SU-DHL-6 (cell line): ENCODE measurements around the gene WTAP.
A peak's percentile ranks its signal among the peaks of the same experiment; 100 is the strongest.

Source experiments
- H2AFZ ChIP-seq: fragments of 200-600 bp; sonication (generic); 2 replicates; pipeline ENCODE4 v1.6.1; 2014; ENCODE audit warnings: low read depth, mild to moderate bottlenecking, moderate library complexity, mixed read lengths, antibody characterized with exemption, low read length; ENCODE audit not compliant: severe bottlenecking
- H3F3A ChIP-seq: fragments of 200-600 bp; shearing (Covaris generic); 2 replicates; pipeline ENCODE4 v1.6.0; 2016; ENCODE audit warnings: antibody characterized with exemption, mild to moderate bottlenecking; ENCODE audit not compliant: insufficient read depth
- H3K27ac ChIP-seq: fragments of 200-600 bp; sonication (generic); 2 replicates; pipeline ENCODE4 v1.5.1; 2016; ENCODE audit warnings: low read depth, mild to moderate bottlenecking, low read length, moderate library complexity, mixed read lengths
- H3K27me3 ChIP-seq: fragments of 200-600 bp; sonication (generic), shearing (Covaris generic); 2 replicates; pipeline ENCODE4 v1.6.0; 2014; ENCODE audit warnings: mild to moderate bottlenecking, low read length
- H3K36me3 ChIP-seq: fragments of 200-600 bp; sonication (generic); 2 replicates; pipeline ENCODE4 v1.6.1; 2014; ENCODE audit warnings: mild to moderate bottlenecking, low read length, mixed read lengths
- H3K4me2 ChIP-seq: fragments of 300-600, 200-600 bp; shearing (Covaris generic), sonication (generic); 2 replicates; pipeline ENCODE4 v1.6.0; 2014; ENCODE audit warnings: low read length, low read depth, mild to moderate bottlenecking; ENCODE audit not compliant: poor library complexity, severe bottlenecking
- H3K4me3 ChIP-seq: fragments of 200-600 bp; sonication (generic); 2 replicates; pipeline ENCODE4 v1.5.1; 2014; ENCODE audit warnings: antibody characterized with exemption, low read length, mild to moderate bottlenecking, mixed read lengths; ENCODE audit not compliant: insufficient read depth, poor library complexity, severe bottlenecking
- H3K79me2 ChIP-seq: fragments of 200-600 bp; sonication (generic); 2 replicates; pipeline ENCODE4 v1.6.1; 2014; ENCODE audit warnings: mild to moderate bottlenecking, low read length, moderate library complexity; ENCODE audit not compliant: insufficient read depth
- H3K9ac ChIP-seq: fragments of 200-600 bp; sonication (generic); 2 replicates; pipeline ENCODE4 v1.7.0; 2014; ENCODE audit warnings: mild to moderate bottlenecking, low read length
- H3K9me2 ChIP-seq: fragments of 200-600 bp; sonication (generic); replicated peaks from 2 replicates; pipeline ENCODE4 v1.6.1; 2014; ENCODE audit warnings: low read length; ENCODE audit not compliant: insufficient read depth
- H3K9me3 ChIP-seq: fragments of 200-600 bp; sonication (generic); 2 replicates; pipeline ENCODE4 v1.6.1; 2014; ENCODE audit warnings: low read length, mixed read lengths; ENCODE audit not compliant: insufficient read depth
- H4K20me1 ChIP-seq: fragments of 200-600 bp; sonication (generic); 2 replicates; pipeline ENCODE4 v1.6.1; 2014; ENCODE audit warnings: low read depth, mild to moderate bottlenecking, antibody characterized with exemption, low read length, moderate library complexity, mixed read lengths
- CTCF ChIP-seq: fragments of 200-600 bp; sonication (generic); IDR thresholded peaks from one replicate; pipeline ENCODE4 v1.5.1; 2017; ENCODE audit warnings: antibody characterized with exemption, mild to moderate bottlenecking, low read length, moderate library complexity; ENCODE audit not compliant: insufficient read depth, poor library complexity, severe bottlenecking
- EZH2phosphoT487 ChIP-seq: fragments of 200-600 bp; sonication (generic), shearing (Covaris generic); conservative IDR thresholded peaks from 2 replicates; pipeline ENCODE4 v1.6.1; 2018; ENCODE audit warnings: mild to moderate bottlenecking, antibody characterized with exemption, low read length, moderate library complexity, mixed read lengths

WTAP gene

DNA sequence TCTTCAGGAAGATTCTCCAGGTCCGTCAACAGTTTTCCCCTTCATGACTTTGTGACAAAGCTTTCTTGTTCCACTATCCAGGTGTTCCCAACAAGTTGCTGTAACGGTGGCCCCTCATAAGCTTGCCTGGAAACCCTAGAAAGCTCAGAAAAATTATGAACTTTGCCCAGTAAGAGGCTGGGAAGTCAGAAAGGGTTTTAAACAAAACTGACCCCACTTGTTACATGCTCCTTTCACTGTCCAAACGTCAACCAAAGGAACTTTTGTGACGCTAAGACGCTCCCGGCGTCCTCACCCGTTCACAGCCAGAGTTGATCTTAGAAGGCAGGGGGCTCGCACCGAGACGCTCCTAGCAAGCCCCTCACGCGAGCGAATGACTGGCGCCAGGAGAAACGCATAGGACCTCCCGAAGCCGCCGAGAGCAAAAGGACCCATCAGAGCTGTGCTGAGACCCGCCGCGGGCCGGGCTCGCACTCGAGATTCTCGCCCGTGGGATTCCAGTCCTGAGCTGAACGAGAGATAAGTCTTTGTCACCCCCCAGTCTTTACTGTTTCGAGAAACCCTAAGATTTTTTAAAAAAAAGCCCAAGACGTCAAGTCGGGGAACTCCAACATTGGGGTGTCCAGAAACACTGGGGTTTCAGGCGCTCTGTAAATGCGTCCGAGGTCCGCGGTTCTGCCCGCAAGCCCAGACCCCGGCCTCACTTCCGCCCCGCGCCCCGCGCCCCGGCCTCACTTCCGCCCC lies 34.0 kb downstream of the WTAP start:
- Histone ChIP-seq H3K79me2 (peaks cover 16% of the 10 kb centered on the region; the same call in 1 of the 2 replicates), H3K36me3 (peaks cover 23% of the 10 kb centered on the region), H4K20me1 (no peaks in the 10 kb centered on the region), H3K27ac (peak overlapping the region; percentile 87), H3K4me3 (peak overlapping the region; percentile 75), H3K9ac (peak overlapping the region; percentile 85), H3K9me3 (no peaks in the 10 kb centered on the region), H3K4me2 (peak overlapping the region; percentile 94), H3K9me2 (no peaks in the 10 kb centered on the region), H2AFZ (peak overlapping the region; percentile 84), H3F3A (peaks cover 46% of the 10 kb centered on the region), H3K27me3 (no peaks in the 10 kb centered on the region)
- TF ChIP-seq EZH2phosphoT487 = no peak
- TF ChIP-seq CTCF = no peak

DNA sequence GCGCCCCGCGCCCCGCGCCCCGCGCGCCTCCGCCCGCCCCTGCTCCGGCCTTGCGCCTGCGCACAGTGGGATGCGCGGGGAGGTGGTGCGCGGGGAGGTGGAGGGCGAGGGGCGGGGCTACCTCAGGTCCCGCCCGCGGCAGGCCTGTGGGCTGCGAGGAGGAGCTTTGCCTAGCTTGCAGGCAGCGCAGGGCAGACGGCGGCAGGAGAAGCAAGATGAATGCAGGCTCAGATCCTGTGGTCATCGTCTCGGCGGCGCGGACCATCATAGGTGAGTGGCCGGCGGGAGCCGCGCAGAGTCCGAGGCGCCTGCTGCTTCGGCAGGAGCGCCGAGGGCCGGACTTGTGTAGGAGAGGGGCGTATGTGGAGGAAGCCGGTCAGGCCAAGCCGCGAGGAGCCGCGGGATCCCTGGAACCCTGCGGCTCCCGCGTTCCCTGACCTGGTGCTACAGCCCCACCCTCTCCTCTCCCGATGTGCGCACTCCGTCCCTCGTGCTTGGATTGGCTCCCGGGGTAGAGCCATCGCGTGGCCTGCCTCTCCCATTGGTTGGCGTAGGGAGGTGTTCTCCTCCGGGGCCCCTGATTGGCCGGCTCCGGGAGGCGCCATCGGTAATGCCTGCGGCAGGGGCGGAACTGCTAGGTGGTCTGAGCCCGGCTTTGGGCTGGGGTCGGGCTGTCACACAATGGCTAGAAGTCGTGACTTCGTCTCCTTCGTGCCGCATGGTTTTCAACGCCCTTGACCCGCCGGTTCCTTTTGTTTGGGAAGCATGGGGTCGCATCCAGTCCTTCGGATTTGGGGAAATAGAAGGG lies 34.8 kb downstream of the WTAP start, which contains the start of gene ACAT2:
ACAT2 (plus strand) TSS at position 173 of the 808 bp plus-strand sequence; CDS start at position 216, 43 bp downstream.
- peak within 1 kb of the TSS; percentile 85 for H3K9ac ChIP-seq
- TF ChIP-seq CTCF = no peak
- TF ChIP-seq EZH2phosphoT487 = no peak
- H3K27me3 ChIP-seq = no peaks in the 10 kb centered on the region
- H3F3A ChIP-seq = peaks cover 38% of the 10 kb centered on the region
- H3K4me2 ChIP-seq = peak within 1 kb of the TSS; percentile 94
- H3K9me2 ChIP-seq = no peaks in the 10 kb centered on the region
- peaks cover 21% of the 10 kb centered on the region; the same call in 1 of the 2 replicates for H3K79me2 ChIP-seq
- H2AFZ ChIP-seq = peak within 1 kb of the TSS; percentile 84
- peak within 1 kb of the TSS; percentile 75 for H3K4me3 ChIP-seq
- peak within 1 kb of the TSS; percentile 87 for H3K27ac ChIP-seq
- peaks cover 23% of the 10 kb centered on the region; the same call in 1 of the 2 replicates for H3K36me3 ChIP-seq
- no peaks in the 10 kb centered on the region for H4K20me1 ChIP-seq
- H3K9me3 ChIP-seq = no peaks in the 10 kb centered on the region

GRCh38 chr6:159762681-159763293 lies 35.5 kb downstream of the WTAP start:
- Histone ChIP-seq H3K36me3 (peaks cover 29% of the 10 kb centered on the region; the same call in 1 of the 2 replicates), H4K20me1 (no peaks in the 10 kb centered on the region), H3K4me2 (peak overlapping the region; percentile 60), H3K4me3 (peak overlapping the region; percentile 75), H3F3A (peaks cover 33% of the 10 kb centered on the region), H3K27me3 (no peaks in the 10 kb centered on the region), H3K79me2 (peaks cover 21% of the 10 kb centered on the region; the same call in 1 of the 2 replicates), H3K9ac (peak overlapping the region; percentile 85), H3K9me3 (no peaks in the 10 kb centered on the region), H3K9me2 (no peaks in the 10 kb centered on the region), H3K27ac (peak overlapping the region; percentile 87), H2AFZ (peak overlapping the region; percentile 38)
- no peak for TF ChIP-seq CTCF
- no peak for TF ChIP-seq EZH2phosphoT487
